Fibroblast of lung (primary cell): ENCODE measurements around the gene VTCN1. TPM values are rescaled to one million over a fixed set of nuclear protein-coding genes. Genes with fewer than 3 reads are reported as not detected.

Experiments
- DNase-seq, 2 donors: peaks; one replicate each; pipeline versions ENCODE4 v3.0.0 to v3.0.0-alpha.2; 2010; ENCODE audit warnings: low read depth in 2 of 2
- H2AFZ ChIP-seq: 2 replicates; pipeline ENCODE4 v1.5.1; 2012; ENCODE audit warnings: low read length, control low read depth, inconsistent platforms
- H3K27ac ChIP-seq: 2 replicates; pipeline ENCODE4 v1.5.1; 2011; ENCODE audit warnings: low read length, control low read depth; ENCODE audit not compliant: insufficient read depth
- H3K27me3 ChIP-seq: 2 replicates; pipeline ENCODE4 v1.5.1; 2011; ENCODE audit warnings: mild to moderate bottlenecking, low read length; ENCODE audit not compliant: control insufficient read depth, insufficient read depth
- H3K36me3 ChIP-seq: 2 replicates; pipeline ENCODE4 v1.5.1; 2011; ENCODE audit warnings: low read length; ENCODE audit not compliant: control insufficient read depth, insufficient read depth
- H3K4me1 ChIP-seq: 2 replicates; pipeline ENCODE4 v1.5.1; 2011; ENCODE audit warnings: low read length; ENCODE audit not compliant: control insufficient read depth, insufficient read depth; ENCODE audit errors: extremely low read depth
- H3K4me2 ChIP-seq: 2 replicates; pipeline ENCODE4 v1.5.1; 2011; ENCODE audit warnings: low read length, control low read depth; ENCODE audit not compliant: insufficient read depth; ENCODE audit errors: extremely low read depth
- H3K4me3 ChIP-seq, 4 experiments: fragments of 200-600 bp in 1 of 4; sonication (generic) in 1 of 4; replicated peaks in 1 of 4; 2 replicates each; pipeline ENCODE4 v1.5.1; 2011 to 2016; ENCODE audit warnings: low read length in 4 of 4, low read depth in 3 of 4, mild to moderate bottlenecking in 3 of 4, control low read depth in 2 of 4, inconsistent platforms in 1 of 4, mixed read lengths in 1 of 4; ENCODE audit not compliant: insufficient read depth in 1 of 4; ENCODE audit errors: control extremely low read depth in 1 of 4
- H3K79me2 ChIP-seq: 2 replicates; pipeline ENCODE4 v1.5.1; 2012; ENCODE audit warnings: mild to moderate bottlenecking, low read length, inconsistent platforms; ENCODE audit not compliant: control insufficient read depth, insufficient read depth
- H3K9ac ChIP-seq: 2 replicates; pipeline ENCODE4 v1.5.1; 2011; ENCODE audit warnings: mild to moderate bottlenecking, low read length, control low read depth; ENCODE audit not compliant: insufficient read depth
- H3K9me3 ChIP-seq: 2 replicates; pipeline ENCODE4 v1.5.1; 2012; ENCODE audit warnings: low read depth, low read length; ENCODE audit not compliant: control insufficient read depth, insufficient read depth
- H4K20me1 ChIP-seq: 2 replicates; pipeline ENCODE4 v1.5.1; 2011; ENCODE audit warnings: low read length; ENCODE audit not compliant: control insufficient read depth, insufficient read depth; ENCODE audit errors: extremely low read depth
- CTCF ChIP-seq, 2 donors: IDR thresholded peaks in 1 of 2; conservative IDR thresholded peaks in 1 of 2; 1 replicate in 1 of 2; 2 replicates in 1 of 2; pipeline ENCODE4 v1.5.1; 2011 to 2012; ENCODE audit warnings: low read length in 2 of 2, control low read depth in 1 of 2, inconsistent platforms in 1 of 2, low read depth in 1 of 2, mild to moderate bottlenecking in 1 of 2
- EZH2 ChIP-seq: IDR thresholded peaks from 2 replicates; pipeline ENCODE4 v1.5.1; 2012; ENCODE audit warnings: low read length, control low read depth, mild to moderate bottlenecking; ENCODE audit errors: missing control alignments
- polyA plus RNA-seq, 2 donors: library from polyadenylated mRNA; depleted of rRNA in 1 of 2; stranded (reverse) in 1 of 2; unstranded in 1 of 2; fragments of >200 nt; gene quantifications; 2 replicates each; pipeline ENCODE4 v1.2.1, GENCODE V29; 2011 to 2012; ENCODE audit warnings: missing spikeins in 1 of 2
- total RNA-seq: library from RNA; depleted of rRNA; stranded (reverse); fragments of >200 nt; gene quantifications from 2 replicates; pipeline ENCODE4 v1.2.1, GENCODE V29; 2014

The VTCN1 gene
- total and polyA plus RNA-seq, 2 donors (not counting 1 experiment from before 2014, with no cell fraction given), result 0.03 TPM; not detected in 1

DNA sequence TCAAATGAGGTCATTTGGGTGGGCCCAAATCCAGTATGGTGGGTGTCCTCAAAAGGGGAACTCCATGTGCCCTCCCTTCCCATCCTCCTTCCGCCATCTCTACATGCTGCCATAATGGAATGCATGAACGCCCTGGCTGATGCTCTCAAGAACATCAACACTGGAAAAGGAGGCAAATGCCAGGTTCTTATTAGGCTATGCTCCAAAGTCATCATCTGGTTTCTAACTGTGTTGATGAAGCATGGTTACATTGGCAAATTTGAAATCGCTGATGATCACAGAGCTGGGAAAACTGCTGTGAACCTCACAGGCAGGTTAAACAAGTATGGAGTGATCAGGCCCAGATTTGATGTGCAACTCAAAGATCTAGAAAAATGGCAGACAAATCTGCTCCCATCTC is 72.6 kb downstream of the VTCN1 start:
- Histone ChIP-seq H3K36me3 (no peaks in the 10 kb centered on the region), H3K79me2 (no peaks in the 10 kb centered on the region), H3K9me3 (no peaks in the 10 kb centered on the region), H3K4me1 (no peaks in the 10 kb centered on the region), H3K27ac (no peak overlapping the region), H3K9ac (no peak overlapping the region), H2AFZ (no peak overlapping the region), H4K20me1 (no peaks in the 10 kb centered on the region), H3K27me3 (no peaks in the 10 kb centered on the region), H3K4me3 (no peak overlapping the region), H3K4me2 (no peak overlapping the region)
- no peak for DNase-seq
- TF ChIP-seq EZH2, result no peak
- TF ChIP-seq CTCF (conservative IDR thresholded peaks at IDR 0.05 in 1 of 2, IDR thresholded peaks at IDR 0.05 in 1 of 2; ENCODE audit: low read depth in 1 of 2, low read length in 2 of 2), result no peak

- Histone ChIP-seq H3K4me2 (no peak overlapping the region), H3K4me1 (no peaks in the 10 kb centered on the region)
- DNase-seq, result no peak
Observed at GRCh38 chr1:117137281-117137855, 73.4 kb downstream of the VTCN1 start.

DNA sequence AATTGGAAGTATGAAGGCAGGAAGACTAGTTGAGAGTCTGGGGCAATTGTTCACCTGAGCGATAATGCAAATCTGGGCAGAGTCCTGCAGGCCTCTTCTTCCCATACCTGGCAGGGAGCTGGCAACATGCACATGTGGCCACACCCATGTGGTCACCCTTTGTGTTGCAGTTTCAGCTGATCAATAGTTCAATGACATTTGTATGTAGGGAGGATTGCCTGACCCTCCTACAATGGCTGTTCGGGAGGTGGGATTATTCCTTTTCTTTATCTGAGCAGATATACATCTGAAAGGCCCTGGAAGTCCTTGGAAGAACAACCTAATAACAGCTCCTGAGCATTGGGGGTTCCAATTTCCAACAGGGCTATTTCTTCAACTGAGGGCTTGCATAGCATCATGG is 74.0 kb downstream of the VTCN1 start:
- Histone ChIP-seq H3K4me2 (no peak overlapping the region), H3K4me3 (no peak overlapping the region), H3K9ac (no peak overlapping the region), H3K36me3 (no peaks in the 10 kb centered on the region), H4K20me1 (no peaks in the 10 kb centered on the region), H3K27me3 (no peaks in the 10 kb centered on the region), H3K4me1 (no peaks in the 10 kb centered on the region), H3K9me3 (no peaks in the 10 kb centered on the region), H3K27ac (no peak overlapping the region), H2AFZ (no peak overlapping the region), H3K79me2 (no peaks in the 10 kb centered on the region)
- DNase-seq, result no peak
- no peak for TF ChIP-seq EZH2

More at GRCh38 chr1:117137281-117137855, 73.4 kb downstream of the VTCN1 start:
- H3K9ac ChIP-seq, result no peak overlapping the region
- no peak overlapping the region for H3K27ac ChIP-seq
- H3K79me2 ChIP-seq, result no peaks in the 10 kb centered on the region
- no peak overlapping the region for H3K4me3 ChIP-seq
- no peak for TF ChIP-seq CTCF (conservative IDR thresholded peaks at IDR 0.05 in 1 of 2, IDR thresholded peaks at IDR 0.05 in 1 of 2; ENCODE audit: low read depth in 1 of 2, low read length in 2 of 2)
- no peak for TF ChIP-seq EZH2
- H4K20me1 ChIP-seq, result no peaks in the 10 kb centered on the region
- no peaks in the 10 kb centered on the region for H3K27me3 ChIP-seq
- H3K9me3 ChIP-seq, result no peaks in the 10 kb centered on the region
- no peaks in the 10 kb centered on the region for H3K36me3 ChIP-seq
- no peak overlapping the region for H2AFZ ChIP-seq
